Measurements from ENCODE around the gene THEM4.

Gene THEM4

GRCh38 chr1:151839457-151840403 lies 69.6 kb downstream of the THEM4 start, which contains the start of gene C2CD4D:
Gene C2CD4D, minus strand, starts transcription at chr1:151839820. Its CDS starts 831 bp downstream, at chr1:151838989.
- TF ChIP-seq TOX (CRISPR knock-in tag; IDR thresholded peaks at IDR 0.05; ENCODE audit: borderline replicate concordance) (no peak), PPARA (CRISPR knock-in tag; IDR thresholded peaks at IDR 0.05; ENCODE audit: borderline replicate concordance) (no peak), ZNF70 (CRISPR knock-in tag; IDR thresholded peaks at IDR 0.05) (no peak), ZC3H10 (CRISPR knock-in tag; IDR thresholded peaks at IDR 0.05) (no peak), SNAI2 (CRISPR knock-in tag; IDR thresholded peaks at IDR 0.05) (no peak), ZNF8 (CRISPR knock-in tag; IDR thresholded peaks at IDR 0.05) (no peak), BACH2 (CRISPR knock-in tag; IDR thresholded peaks at IDR 0.05; ENCODE audit: borderline replicate concordance) (no peak), CSRNP3 (CRISPR knock-in tag; IDR thresholded peaks at IDR 0.05) (no peak), ARNTL (CRISPR knock-in tag; IDR thresholded peaks at IDR 0.05; ENCODE audit: borderline replicate concordance, low read depth) (no peak), ZFP30 (CRISPR knock-in tag; IDR thresholded peaks at IDR 0.05) (no peak), PATZ1 (CRISPR knock-in tag; IDR thresholded peaks at IDR 0.05; ENCODE audit: borderline replicate concordance) (no peak), CREB5 (CRISPR knock-in tag; IDR thresholded peaks at IDR 0.05; ENCODE audit: low read depth) (no peak), GLIS3 (CRISPR knock-in tag; IDR thresholded peaks at IDR 0.05) (no peak), RARB (CRISPR knock-in tag; IDR thresholded peaks at IDR 0.05) (no peak), OSR1 (CRISPR knock-in tag; IDR thresholded peaks at IDR 0.05) (no peak), ZFP3 (CRISPR knock-in tag; IDR thresholded peaks at IDR 0.05) (no peak), TSHZ2 (CRISPR knock-in tag; IDR thresholded peaks at IDR 0.05) (no peak), TCF4 (CRISPR knock-in tag; IDR thresholded peaks at IDR 0.05; ENCODE audit: borderline replicate concordance) (no peak), CSDC2 (CRISPR knock-in tag; IDR thresholded peaks at IDR 0.05) (no peak), POU6F1 (CRISPR knock-in tag; IDR thresholded peaks at IDR 0.05; ENCODE audit: borderline replicate concordance, low read depth) (no peak)
- ATAC-seq, result no peak

GRCh38 chr1:151839082-151839412 lies 70.3 kb downstream of the THEM4 start:
- no peak for ATAC-seq
- no peak for TF ChIP-seq TOX (CRISPR knock-in tag; IDR thresholded peaks at IDR 0.05; ENCODE audit: borderline replicate concordance)
- TF ChIP-seq TSHZ2 (CRISPR knock-in tag; IDR thresholded peaks at IDR 0.05), result no peak
- no peak for TF ChIP-seq ZNF8 (CRISPR knock-in tag; IDR thresholded peaks at IDR 0.05)
- TF ChIP-seq PATZ1 (CRISPR knock-in tag; IDR thresholded peaks at IDR 0.05; ENCODE audit: borderline replicate concordance), result no peak
- no peak for TF ChIP-seq ESRRG (CRISPR knock-in tag; IDR thresholded peaks at IDR 0.05)
- TF ChIP-seq CREB5 (CRISPR knock-in tag; IDR thresholded peaks at IDR 0.05; ENCODE audit: low read depth), result no peak
- no peak for TF ChIP-seq RARB (CRISPR knock-in tag; IDR thresholded peaks at IDR 0.05)
- no peak for TF ChIP-seq ARNTL (CRISPR knock-in tag; IDR thresholded peaks at IDR 0.05; ENCODE audit: borderline replicate concordance, low read depth)
- no peak for TF ChIP-seq PPARA (CRISPR knock-in tag; IDR thresholded peaks at IDR 0.05; ENCODE audit: borderline replicate concordance)
- no peak for TF ChIP-seq ZC3H10 (CRISPR knock-in tag; IDR thresholded peaks at IDR 0.05)
